SK-N-SH (cell line): ENCODE results near the gene GGCT.

Experiments used
- CHD2 ChIP-seq: fragments of 150-350 bp; IDR thresholded peaks from 2 replicates; pipeline ENCODE4 v1.6.1; 2018; ENCODE audit warnings: low read length; ENCODE audit not compliant: partially characterized antibody
- EP300 ChIP-seq, 2 experiments: IDR thresholded peaks; 2 replicates each; pipeline versions ENCODE4 v1.4.0 to v1.6.1; 2012; ENCODE audit warnings: borderline replicate concordance in 1 of 2, low read depth in 1 of 2, low read length in 1 of 2
- GABPA ChIP-seq: IDR thresholded peaks from 2 replicates; pipeline ENCODE4 v1.4.0; 2012; ENCODE audit warnings: low read depth, mild to moderate bottlenecking
- RAD21 ChIP-seq: IDR thresholded peaks from 2 replicates; pipeline ENCODE4 v1.6.1; 2012; ENCODE audit warnings: mild to moderate bottlenecking, low read length
- RXRA ChIP-seq: IDR thresholded peaks from 2 replicates; pipeline ENCODE4 v1.4.0; 2012; ENCODE audit warnings: low read depth, mild to moderate bottlenecking, borderline replicate concordance
- SIN3A ChIP-seq: IDR thresholded peaks from 2 replicates; pipeline ENCODE4 v1.6.1; 2012; ENCODE audit warnings: low read depth, mild to moderate bottlenecking, low read length, moderate library complexity, borderline replicate concordance
- SMC3 ChIP-seq: IDR thresholded peaks from 2 replicates; pipeline ENCODE4 v1.6.1; 2012; ENCODE audit warnings: low read depth, low read length, improper control_type of control experiment
- TAF1 ChIP-seq: IDR thresholded peaks from 2 replicates; pipeline ENCODE4 v1.6.1; 2012; ENCODE audit warnings: low read depth, mild to moderate bottlenecking, low read length, moderate library complexity, borderline replicate concordance
- TF ChIP-seq, protein P1 (sequence below): fragments of 200-600 bp; sonication (generic); IDR thresholded peaks from 2 replicates; pipeline ENCODE4 v1.6.1; 2017; ENCODE audit warnings: antibody characterized with exemption, mild to moderate bottlenecking, moderate library complexity
- TF ChIP-seq, protein P2 (sequence below): IDR thresholded peaks from 2 replicates; pipeline ENCODE4 v1.4.0; 2012; ENCODE audit warnings: low read depth
- TF ChIP-seq, protein P3 (sequence below): fragments of 150-350 bp; IDR thresholded peaks from 2 replicates; pipeline ENCODE4 v1.6.1; 2016; ENCODE audit warnings: mild to moderate bottlenecking, low read depth, low read length
- TF ChIP-seq, protein P4 (sequence below): IDR thresholded peaks from 2 replicates; pipeline ENCODE4 v1.6.1; 2012; ENCODE audit warnings: mild to moderate bottlenecking, low read depth, low read length, moderate library complexity

DNA sequence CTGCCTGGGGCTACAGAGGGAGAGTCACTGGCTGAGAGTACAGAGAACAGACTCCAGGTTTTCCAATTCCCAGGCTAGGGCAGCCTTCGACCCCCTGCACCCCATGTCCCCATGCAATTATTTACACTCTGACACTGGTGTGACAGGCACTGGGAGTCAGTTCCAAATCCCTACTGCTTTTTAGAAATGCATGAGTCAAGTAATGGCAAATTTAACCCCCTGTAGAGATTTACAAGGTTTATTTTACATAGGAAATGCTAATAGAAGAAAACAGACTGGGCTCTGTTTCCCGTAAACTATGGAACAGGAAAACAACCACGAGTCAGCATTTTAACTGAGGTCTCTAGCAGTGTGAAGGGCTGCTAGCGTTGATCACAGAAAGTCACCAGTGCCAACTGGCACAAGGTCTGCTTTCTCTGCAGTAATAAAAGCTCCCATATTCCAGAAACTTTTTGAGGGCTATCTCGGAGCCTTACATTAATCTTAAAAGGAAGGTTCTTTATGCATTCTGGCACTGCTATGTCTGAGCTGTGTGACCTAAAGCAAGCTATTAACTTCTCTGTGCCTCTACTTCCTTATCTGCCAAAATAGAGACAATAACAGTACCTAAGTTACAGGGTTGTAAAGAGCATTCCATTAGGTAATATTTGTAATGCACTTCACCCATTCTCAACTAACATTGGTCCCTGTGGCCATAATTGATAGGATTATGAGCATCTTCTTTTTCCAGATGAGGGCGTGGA is 54.2 kb downstream of the GGCT start:
- TF ChIP-seq, protein P1, sequence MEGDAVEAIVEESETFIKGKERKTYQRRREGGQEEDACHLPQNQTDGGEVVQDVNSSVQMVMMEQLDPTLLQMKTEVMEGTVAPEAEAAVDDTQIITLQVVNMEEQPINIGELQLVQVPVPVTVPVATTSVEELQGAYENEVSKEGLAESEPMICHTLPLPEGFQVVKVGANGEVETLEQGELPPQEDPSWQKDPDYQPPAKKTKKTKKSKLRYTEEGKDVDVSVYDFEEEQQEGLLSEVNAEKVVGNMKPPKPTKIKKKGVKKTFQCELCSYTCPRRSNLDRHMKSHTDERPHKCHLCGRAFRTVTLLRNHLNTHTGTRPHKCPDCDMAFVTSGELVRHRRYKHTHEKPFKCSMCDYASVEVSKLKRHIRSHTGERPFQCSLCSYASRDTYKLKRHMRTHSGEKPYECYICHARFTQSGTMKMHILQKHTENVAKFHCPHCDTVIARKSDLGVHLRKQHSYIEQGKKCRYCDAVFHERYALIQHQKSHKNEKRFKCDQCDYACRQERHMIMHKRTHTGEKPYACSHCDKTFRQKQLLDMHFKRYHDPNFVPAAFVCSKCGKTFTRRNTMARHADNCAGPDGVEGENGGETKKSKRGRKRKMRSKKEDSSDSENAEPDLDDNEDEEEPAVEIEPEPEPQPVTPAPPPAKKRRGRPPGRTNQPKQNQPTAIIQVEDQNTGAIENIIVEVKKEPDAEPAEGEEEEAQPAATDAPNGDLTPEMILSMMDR = no peak
- TF ChIP-seq RXRA = no peak
- no peak for TF ChIP-seq GABPA
- TF ChIP-seq, protein P2, sequence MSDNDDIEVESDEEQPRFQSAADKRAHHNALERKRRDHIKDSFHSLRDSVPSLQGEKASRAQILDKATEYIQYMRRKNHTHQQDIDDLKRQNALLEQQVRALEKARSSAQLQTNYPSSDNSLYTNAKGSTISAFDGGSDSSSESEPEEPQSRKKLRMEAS = no peak
- TF ChIP-seq RAD21 = no peak
- no peak for TF ChIP-seq CHD2
- TF ChIP-seq TAF1 = no peak
- TF ChIP-seq, protein P3, sequence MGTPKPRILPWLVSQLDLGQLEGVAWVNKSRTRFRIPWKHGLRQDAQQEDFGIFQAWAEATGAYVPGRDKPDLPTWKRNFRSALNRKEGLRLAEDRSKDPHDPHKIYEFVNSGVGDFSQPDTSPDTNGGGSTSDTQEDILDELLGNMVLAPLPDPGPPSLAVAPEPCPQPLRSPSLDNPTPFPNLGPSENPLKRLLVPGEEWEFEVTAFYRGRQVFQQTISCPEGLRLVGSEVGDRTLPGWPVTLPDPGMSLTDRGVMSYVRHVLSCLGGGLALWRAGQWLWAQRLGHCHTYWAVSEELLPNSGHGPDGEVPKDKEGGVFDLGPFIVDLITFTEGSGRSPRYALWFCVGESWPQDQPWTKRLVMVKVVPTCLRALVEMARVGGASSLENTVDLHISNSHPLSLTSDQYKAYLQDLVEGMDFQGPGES = no peak
- TF ChIP-seq SMC3 = no peak
- TF ChIP-seq EP300 (IDR thresholded peaks at IDR 0.05; ENCODE audit: borderline replicate concordance in 1 of 2, low read depth in 1 of 2, low read length in 1 of 2) = no peak
- TF ChIP-seq, protein P4, sequence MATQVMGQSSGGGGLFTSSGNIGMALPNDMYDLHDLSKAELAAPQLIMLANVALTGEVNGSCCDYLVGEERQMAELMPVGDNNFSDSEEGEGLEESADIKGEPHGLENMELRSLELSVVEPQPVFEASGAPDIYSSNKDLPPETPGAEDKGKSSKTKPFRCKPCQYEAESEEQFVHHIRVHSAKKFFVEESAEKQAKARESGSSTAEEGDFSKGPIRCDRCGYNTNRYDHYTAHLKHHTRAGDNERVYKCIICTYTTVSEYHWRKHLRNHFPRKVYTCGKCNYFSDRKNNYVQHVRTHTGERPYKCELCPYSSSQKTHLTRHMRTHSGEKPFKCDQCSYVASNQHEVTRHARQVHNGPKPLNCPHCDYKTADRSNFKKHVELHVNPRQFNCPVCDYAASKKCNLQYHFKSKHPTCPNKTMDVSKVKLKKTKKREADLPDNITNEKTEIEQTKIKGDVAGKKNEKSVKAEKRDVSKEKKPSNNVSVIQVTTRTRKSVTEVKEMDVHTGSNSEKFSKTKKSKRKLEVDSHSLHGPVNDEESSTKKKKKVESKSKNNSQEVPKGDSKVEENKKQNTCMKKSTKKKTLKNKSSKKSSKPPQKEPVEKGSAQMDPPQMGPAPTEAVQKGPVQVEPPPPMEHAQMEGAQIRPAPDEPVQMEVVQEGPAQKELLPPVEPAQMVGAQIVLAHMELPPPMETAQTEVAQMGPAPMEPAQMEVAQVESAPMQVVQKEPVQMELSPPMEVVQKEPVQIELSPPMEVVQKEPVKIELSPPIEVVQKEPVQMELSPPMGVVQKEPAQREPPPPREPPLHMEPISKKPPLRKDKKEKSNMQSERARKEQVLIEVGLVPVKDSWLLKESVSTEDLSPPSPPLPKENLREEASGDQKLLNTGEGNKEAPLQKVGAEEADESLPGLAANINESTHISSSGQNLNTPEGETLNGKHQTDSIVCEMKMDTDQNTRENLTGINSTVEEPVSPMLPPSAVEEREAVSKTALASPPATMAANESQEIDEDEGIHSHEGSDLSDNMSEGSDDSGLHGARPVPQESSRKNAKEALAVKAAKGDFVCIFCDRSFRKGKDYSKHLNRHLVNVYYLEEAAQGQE = no peak
- TF ChIP-seq SIN3A = no peak
